Loucy (cell line): ENCODE data around the gene ERRFI1.
A peak's percentile ranks its signal among the peaks of the same experiment; 100 is the strongest.

Experiments
- H2AFZ ChIP-seq: fragments of 200-600 bp; sonication (generic); 2 replicates; pipeline ENCODE4 v1.6.0; 2016; ENCODE audit warnings: antibody characterized with exemption, mild to moderate bottlenecking, low read length, moderate library complexity
- H3F3A ChIP-seq: fragments of 200-600 bp; 2 replicates; pipeline ENCODE4 v1.6.0; 2016; ENCODE audit warnings: antibody characterized with exemption, low read depth, mild to moderate bottlenecking
- H3K27me3 ChIP-seq: fragments of 200-600 bp; sonication (generic); 2 replicates; pipeline ENCODE4 v1.6.1; 2014; ENCODE audit warnings: low read length, mild to moderate bottlenecking; ENCODE audit not compliant: insufficient read depth, poor library complexity, severe bottlenecking
- H3K36me3 ChIP-seq: fragments of 200-600 bp; sonication (generic); 2 replicates; pipeline ENCODE4 v1.6.1; 2016; ENCODE audit warnings: low read length; ENCODE audit not compliant: insufficient read depth
- H3K4me1 ChIP-seq: fragments of 200-600 bp; sonication (generic); 2 replicates; pipeline ENCODE4 v1.5.1; 2014; ENCODE audit warnings: low read length, mild to moderate bottlenecking; ENCODE audit not compliant: insufficient read depth, poor library complexity, severe bottlenecking
- H3K4me2 ChIP-seq: fragments of 200-600 bp; sonication (generic); 2 replicates; pipeline ENCODE4 v1.6.0; 2014; ENCODE audit warnings: antibody characterized with exemption, low read length, low read depth, mild to moderate bottlenecking; ENCODE audit not compliant: poor library complexity, severe bottlenecking
- H3K4me3 ChIP-seq: fragments of 200-600 bp; sonication (generic); 2 replicates; pipeline ENCODE4 v1.5.1; 2014; ENCODE audit warnings: low read length, mild to moderate bottlenecking, mixed read lengths; ENCODE audit not compliant: poor library complexity, severe bottlenecking
- H3K79me2 ChIP-seq: fragments of 200-600 bp; sonication (generic); 2 replicates; pipeline ENCODE4 v1.6.1; 2014; ENCODE audit warnings: low read length; ENCODE audit not compliant: insufficient read depth
- H3K9ac ChIP-seq: fragments of 200-600 bp; sonication (generic); 2 replicates; pipeline ENCODE4 v1.6.0; 2014; ENCODE audit warnings: mild to moderate bottlenecking, low read depth, low read length, moderate library complexity; ENCODE audit not compliant: poor library complexity, severe bottlenecking
- H3K9me2 ChIP-seq: fragments of 200-600 bp; sonication (generic); replicated peaks from 2 replicates; pipeline ENCODE4 v1.6.1; 2016; ENCODE audit warnings: low read depth, low read length, mixed read lengths
- H3K9me3 ChIP-seq: fragments of 200-600 bp; sonication (generic); 2 replicates; pipeline ENCODE4 v1.6.1; 2014; ENCODE audit warnings: mild to moderate bottlenecking, antibody characterized with exemption, low read length, low read depth; ENCODE audit not compliant: insufficient read depth
- H4K20me1 ChIP-seq: fragments of 200-600 bp; sonication (generic); 2 replicates; pipeline ENCODE4 v1.6.0; 2014; ENCODE audit warnings: antibody characterized with exemption, low read length, mild to moderate bottlenecking; ENCODE audit not compliant: insufficient read depth, poor library complexity, severe bottlenecking
- CTCF ChIP-seq: fragments of 200-600 bp; sonication (generic); conservative IDR thresholded peaks from 2 replicates; pipeline ENCODE4 v1.5.1; 2014; ENCODE audit warnings: mild to moderate bottlenecking, antibody characterized with exemption, low read length
- EZH2phosphoT487 ChIP-seq: fragments of 200-600 bp; IDR thresholded peaks from 2 replicates; pipeline ENCODE4 v1.6.1; 2018; ENCODE audit warnings: antibody characterized with exemption, mild to moderate bottlenecking, moderate library complexity, borderline replicate concordance

The ERRFI1 gene

GRCh38 chr1:8016210-8016894 is 9.8 kb downstream of the ERRFI1 start:
- Histone ChIP-seq H3K27me3 (no peaks in the 10 kb centered on the region), H3K4me1 (peaks cover 3% of the 10 kb centered on the region), H3K4me3 (no peak overlapping the region), H3K9me3 (no peaks in the 10 kb centered on the region), H3K79me2 (no peaks in the 10 kb centered on the region), H3K36me3 (no peaks in the 10 kb centered on the region), H3K9ac (no peak overlapping the region), H3F3A (no peaks in the 10 kb centered on the region), H2AFZ (no peak overlapping the region), H3K4me2 (no peak overlapping the region), H4K20me1 (no peaks in the 10 kb centered on the region), H3K9me2 (no peaks in the 10 kb centered on the region)
- TF ChIP-seq CTCF (peak; percentile 46), EZH2phosphoT487 (no peak)

GRCh38 chr1:8015809-8016165 is 10.3 kb downstream of the ERRFI1 start:
- Histone ChIP-seq H3K79me2 (no peaks in the 10 kb centered on the region), H3K4me2 (no peak overlapping the region), H3K4me1 (peaks cover 3% of the 10 kb centered on the region)

DNA sequence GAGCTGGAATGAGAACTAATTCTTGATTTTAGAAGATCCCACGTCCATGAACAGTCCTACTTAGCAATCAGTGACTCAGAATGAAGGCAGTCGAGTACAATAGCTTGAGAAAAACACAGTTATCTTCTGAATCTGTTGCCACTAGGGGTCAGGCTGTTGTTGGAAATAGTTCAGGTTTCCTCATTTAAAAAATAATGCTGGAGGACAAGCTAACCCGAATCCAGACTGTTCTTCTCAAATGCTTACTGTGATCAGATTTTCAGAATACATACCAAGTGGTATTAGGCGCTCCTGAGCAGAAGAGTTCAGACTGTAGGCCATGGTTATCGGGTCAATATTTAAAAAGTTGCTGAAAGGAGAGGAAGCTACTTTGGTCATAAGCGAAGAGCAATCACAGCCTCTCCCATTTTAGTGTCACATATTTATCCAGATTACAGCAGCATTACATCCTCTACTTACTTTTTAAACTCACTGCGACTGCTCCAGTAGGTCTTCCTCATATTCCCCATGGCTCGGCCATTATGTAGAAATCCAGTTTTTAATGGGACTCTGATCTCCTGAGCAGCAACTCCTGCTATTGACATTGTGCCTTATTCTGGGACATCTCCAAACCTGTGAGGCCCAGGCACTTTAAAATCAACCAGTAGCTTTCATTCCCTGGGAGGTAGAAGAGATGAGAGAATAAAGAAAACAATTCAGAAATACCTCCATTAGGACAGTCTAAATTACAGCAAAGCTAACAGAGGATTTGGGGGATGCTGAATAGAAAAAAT is 10.9 kb downstream of the ERRFI1 start:
- TF ChIP-seq CTCF (peak; percentile 83), EZH2phosphoT487 (no peak)
- Histone ChIP-seq H3K4me3 (no peak overlapping the region), H3K9me3 (no peaks in the 10 kb centered on the region), H3K9ac (no peak overlapping the region), H3F3A (no peaks in the 10 kb centered on the region), H3K4me2 (no peak overlapping the region), H3K27me3 (no peaks in the 10 kb centered on the region), H3K79me2 (no peaks in the 10 kb centered on the region), H3K36me3 (no peaks in the 10 kb centered on the region), H2AFZ (no peak overlapping the region), H4K20me1 (no peaks in the 10 kb centered on the region), H3K4me1 (peaks cover 3% of the 10 kb centered on the region), H3K9me2 (no peaks in the 10 kb centered on the region)

More at GRCh38 chr1:8015809-8016165, 10.3 kb downstream of the ERRFI1 start:
- Histone ChIP-seq H4K20me1 (no peaks in the 10 kb centered on the region), H3K9ac (no peak overlapping the region), H2AFZ (no peak overlapping the region), H3K4me3 (no peak overlapping the region), H3K9me2 (no peaks in the 10 kb centered on the region), H3K36me3 (no peaks in the 10 kb centered on the region), H3K27me3 (no peaks in the 10 kb centered on the region), H3K9me3 (no peaks in the 10 kb centered on the region), H3F3A (no peaks in the 10 kb centered on the region)
- no peak for TF ChIP-seq CTCF
- TF ChIP-seq EZH2phosphoT487 = no peak
